Measurements from ENCODE around the gene PRKCH. TPM values are rescaled to one million over a fixed set of nuclear protein-coding genes. Genes with fewer than 3 reads are reported as not detected.

The PRKCH gene
- total RNA-seq, 4 donors from 2014 or later: 49.5 to 147 (median 59.2) TPM

DNA sequence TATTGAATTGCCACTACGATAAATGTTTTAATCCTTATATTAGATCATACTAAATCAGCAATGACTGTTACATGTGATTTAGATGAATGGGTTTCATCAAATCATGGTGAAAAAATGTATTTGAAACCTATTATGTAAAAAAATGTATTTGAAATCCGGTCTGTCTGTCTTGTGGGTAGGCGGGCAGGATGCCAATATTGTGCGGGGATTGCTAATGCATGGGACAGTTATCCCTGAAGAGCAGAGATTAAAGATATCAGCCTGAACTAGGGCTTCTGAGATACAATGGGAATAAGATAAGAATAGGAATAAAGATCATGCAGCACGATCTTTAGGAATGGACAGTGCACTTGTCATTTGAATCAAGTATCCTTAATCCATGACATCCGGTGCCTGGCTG is 134.0 kb downstream of the PRKCH start:
- no peaks in the 10 kb centered on the region for H3K4me1 ChIP-seq
- H3K4me3 ChIP-seq: no peak overlapping the region
- no peak overlapping the region for H3K27ac ChIP-seq
- no peak for DNase-seq (ENCODE audit: low spot score in 2 of 2)
- peaks cover 46% of the 10 kb centered on the region for H3K36me3 ChIP-seq
- no peak for TF ChIP-seq POLR2AphosphoS5 (IDR thresholded peaks at IDR 0.05)
- TF ChIP-seq EP300 (IDR thresholded peaks at IDR 0.05): no peak
- TF ChIP-seq, protein P1, sequence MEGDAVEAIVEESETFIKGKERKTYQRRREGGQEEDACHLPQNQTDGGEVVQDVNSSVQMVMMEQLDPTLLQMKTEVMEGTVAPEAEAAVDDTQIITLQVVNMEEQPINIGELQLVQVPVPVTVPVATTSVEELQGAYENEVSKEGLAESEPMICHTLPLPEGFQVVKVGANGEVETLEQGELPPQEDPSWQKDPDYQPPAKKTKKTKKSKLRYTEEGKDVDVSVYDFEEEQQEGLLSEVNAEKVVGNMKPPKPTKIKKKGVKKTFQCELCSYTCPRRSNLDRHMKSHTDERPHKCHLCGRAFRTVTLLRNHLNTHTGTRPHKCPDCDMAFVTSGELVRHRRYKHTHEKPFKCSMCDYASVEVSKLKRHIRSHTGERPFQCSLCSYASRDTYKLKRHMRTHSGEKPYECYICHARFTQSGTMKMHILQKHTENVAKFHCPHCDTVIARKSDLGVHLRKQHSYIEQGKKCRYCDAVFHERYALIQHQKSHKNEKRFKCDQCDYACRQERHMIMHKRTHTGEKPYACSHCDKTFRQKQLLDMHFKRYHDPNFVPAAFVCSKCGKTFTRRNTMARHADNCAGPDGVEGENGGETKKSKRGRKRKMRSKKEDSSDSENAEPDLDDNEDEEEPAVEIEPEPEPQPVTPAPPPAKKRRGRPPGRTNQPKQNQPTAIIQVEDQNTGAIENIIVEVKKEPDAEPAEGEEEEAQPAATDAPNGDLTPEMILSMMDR (IDR thresholded peaks at IDR 0.05): no peak
- no peak for TF ChIP-seq POLR2A (IDR thresholded peaks at IDR 0.05)
- H3K9me3 ChIP-seq: no peaks in the 10 kb centered on the region
- WGBS: 82% methylated on average over 6 of the region's 6 CpGs
- H3K27me3 ChIP-seq: no peaks in the 10 kb centered on the region

DNA sequence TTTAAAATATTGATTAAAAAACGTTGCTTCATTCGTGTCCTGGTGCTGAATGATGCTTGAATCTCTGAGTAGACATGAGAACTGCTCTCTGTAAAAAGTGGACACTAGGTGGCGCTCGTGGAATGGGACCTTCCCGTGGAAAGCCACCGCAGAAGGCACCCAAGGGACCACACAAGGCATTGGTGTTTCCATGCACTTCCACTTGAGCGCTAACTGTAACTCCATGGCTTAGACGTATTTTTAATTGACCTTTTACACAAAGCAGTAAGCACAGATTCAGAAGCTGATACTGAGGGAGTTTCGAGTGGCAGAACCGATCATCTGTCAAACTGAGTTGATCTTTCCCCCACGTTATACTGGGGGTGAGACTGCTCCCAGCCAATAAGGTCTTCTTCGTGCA is 135.3 kb downstream of the PRKCH start:
- peak; percentile 85 to 92 for DNase-seq (ENCODE audit: low spot score in 2 of 2)
- 34% methylated on average over 12 of the region's 12 CpGs for WGBS
- TF ChIP-seq EP300 (IDR thresholded peaks at IDR 0.05) (no peak), POLR2AphosphoS5 (IDR thresholded peaks at IDR 0.05) (no peak), POLR2A (IDR thresholded peaks at IDR 0.05) (no peak)
- TF ChIP-seq, protein P1 (IDR thresholded peaks at IDR 0.05): peak; percentile 81 to 82
- Histone ChIP-seq H3K4me1 (no peaks in the 10 kb centered on the region), H3K27ac (no peak overlapping the region), H3K4me3 (no peak overlapping the region), H3K27me3 (no peaks in the 10 kb centered on the region), H3K36me3 (peaks cover 47% of the 10 kb centered on the region), H3K9me3 (no peaks in the 10 kb centered on the region)

DNA sequence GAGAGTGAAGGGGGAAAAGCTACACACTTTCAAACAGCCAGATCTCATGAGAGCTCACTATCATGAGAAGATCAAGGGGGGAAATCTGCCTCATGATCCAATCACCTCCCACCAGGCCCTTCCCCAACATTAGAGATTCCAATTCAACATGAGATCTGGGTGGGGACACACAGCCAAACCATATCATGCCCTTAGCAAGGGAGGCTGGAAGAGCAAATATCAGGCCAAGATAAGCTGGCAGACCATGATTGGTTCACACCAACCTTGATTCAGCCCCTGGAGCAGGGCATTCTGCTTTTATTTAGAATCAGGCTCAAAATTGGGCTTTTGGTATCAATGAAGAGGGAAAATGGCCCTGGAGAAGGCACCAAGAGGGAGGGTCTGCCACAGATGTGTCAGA is 137.4 kb downstream of the PRKCH start:
- H3K27ac ChIP-seq: no peak overlapping the region
- no peaks in the 10 kb centered on the region for H3K4me1 ChIP-seq
- no peaks in the 10 kb centered on the region for H3K27me3 ChIP-seq
- no peak for DNase-seq (ENCODE audit: low spot score in 2 of 2)
- no peaks in the 10 kb centered on the region for H3K9me3 ChIP-seq
- no peak for TF ChIP-seq POLR2AphosphoS5 (IDR thresholded peaks at IDR 0.05)
- TF ChIP-seq POLR2A (IDR thresholded peaks at IDR 0.05): no peak
- TF ChIP-seq, protein P1 (IDR thresholded peaks at IDR 0.05): no peak
- TF ChIP-seq EP300 (IDR thresholded peaks at IDR 0.05): no peak
- peaks cover 39% of the 10 kb centered on the region for H3K36me3 ChIP-seq
- no peak overlapping the region for H3K4me3 ChIP-seq

DNA sequence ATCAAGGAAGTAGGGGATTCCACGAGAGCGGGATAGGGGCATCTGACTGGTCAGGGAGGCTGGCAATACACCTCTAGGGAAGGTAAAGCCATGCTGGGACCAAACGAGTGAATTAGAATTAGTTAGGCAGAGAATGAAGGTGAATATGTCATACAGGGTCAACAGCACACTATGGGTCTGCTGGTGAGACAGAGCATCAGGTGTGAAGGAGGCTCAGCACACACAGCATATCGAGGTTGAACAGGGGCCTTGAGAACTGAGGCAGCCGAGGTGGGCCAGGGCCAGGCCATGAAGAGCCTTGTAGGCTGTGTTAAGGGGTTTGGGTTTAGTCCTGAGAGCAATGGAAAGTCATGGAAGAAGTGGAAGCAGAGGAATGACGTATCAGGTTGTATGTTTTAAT is 137.8 kb downstream of the PRKCH start:
- Histone ChIP-seq H3K27me3 (no peaks in the 10 kb centered on the region), H3K4me3 (no peak overlapping the region), H3K27ac (no peak overlapping the region), H3K9me3 (no peaks in the 10 kb centered on the region), H3K4me1 (no peaks in the 10 kb centered on the region), H3K36me3 (peaks cover 37% of the 10 kb centered on the region)
- WGBS: 82% methylated on average over 6 of the region's 6 CpGs
- TF ChIP-seq POLR2A (IDR thresholded peaks at IDR 0.05) (no peak), EP300 (IDR thresholded peaks at IDR 0.05) (no peak), POLR2AphosphoS5 (IDR thresholded peaks at IDR 0.05) (no peak)
- TF ChIP-seq, protein P1 (IDR thresholded peaks at IDR 0.05): no peak
- DNase-seq (ENCODE audit: low spot score in 2 of 2): no peak

- Histone ChIP-seq H3K27ac (no peak overlapping the region), H3K4me1 (no peaks in the 10 kb centered on the region), H3K27me3 (no peaks in the 10 kb centered on the region), H3K36me3 (peaks cover 34% of the 10 kb centered on the region), H3K9me3 (no peaks in the 10 kb centered on the region), H3K4me3 (no peak overlapping the region)
- DNase-seq (ENCODE audit: low spot score in 2 of 2): no peak
- TF ChIP-seq POLR2AphosphoS5 (IDR thresholded peaks at IDR 0.05) (no peak), EP300 (IDR thresholded peaks at IDR 0.05) (no peak), POLR2A (IDR thresholded peaks at IDR 0.05) (no peak)
- TF ChIP-seq, protein P1 (IDR thresholded peaks at IDR 0.05): no peak
- 100% methylated on average over 1 of the region's 1 CpG for WGBS
Observed at GRCh38 chr14:61460063-61460462, 138.7 kb downstream of the PRKCH start.
